HEK293 (cell line): ENCODE results near the gene PDGFD.

Source experiments
- CTCF ChIA-PET: fragments of 350-600 bp; formaldehyde crosslinking; extraction: SDS; loops from one replicate; lab custom pipeline; 2021; ENCODE audit warnings: antibody characterized with exemption; lab: Yijun Ruan, JAX
- POLR2A ChIA-PET: fragments of 300-600 bp; formaldehyde crosslinking; extraction: SDS; loops from one replicate; lab custom pipeline; 2020; ENCODE audit warnings: antibody characterized with exemption, inconsistent platforms; lab: Yijun Ruan, JAX
- H3K27ac ChIP-seq: fragments of 200-500 bp; sonication (Bioruptor generic); 2 replicates; pipeline ENCODE4 v1.5.1; 2014; ENCODE audit warnings: low read depth, low read length, control low read depth, inconsistent platforms; ENCODE audit errors: extremely low read depth
- H3K36me3 ChIP-seq, 2 experiments: fragments of 200-500 bp in 1 of 2; sonication (Bioruptor generic) in 1 of 2; 1 replicate in 1 of 2; 2 replicates in 1 of 2; pipeline ENCODE4 v1.5.1; 2014 to 2017; ENCODE audit warnings: inconsistent platforms in 2 of 2, low read length in 2 of 2; ENCODE audit not compliant: control insufficient read depth in 2 of 2, insufficient read depth in 1 of 2
- H3K4me1 ChIP-seq: fragments of 200-500 bp; sonication (Bioruptor generic); 2 replicates; pipeline ENCODE4 v1.5.1; 2014; ENCODE audit warnings: mild to moderate bottlenecking, low read length, inconsistent platforms; ENCODE audit not compliant: control insufficient read depth, insufficient read depth
- H3K4me3 ChIP-seq: 2 replicates; pipeline ENCODE4 v1.5.1; 2011; ENCODE audit warnings: low read depth, mild to moderate bottlenecking, control low read depth, low read length, moderate library complexity
- H3K9me3 ChIP-seq: fragments of 200-500 bp; sonication (Bioruptor generic); 2 replicates; pipeline ENCODE4 v1.5.1; 2014; ENCODE audit warnings: low read depth, low read length, inconsistent platforms; ENCODE audit not compliant: control insufficient read depth, insufficient read depth
- BCL11B ChIP-seq: fragments of 450-650 bp; formaldehyde crosslinking; IDR thresholded peaks from 2 replicates; pipeline ENCODE4 v1.5.1; 2016; ENCODE audit warnings: low read depth, missing biosample characterization, missing genetic modification characterization
- KLF1 ChIP-seq: fragments of 450-650 bp; formaldehyde crosslinking; IDR thresholded peaks from 2 replicates; pipeline ENCODE4 v1.5.1; 2016; ENCODE audit warnings: missing biosample characterization, missing genetic modification characterization
- SP3 ChIP-seq: fragments of 450-650 bp; formaldehyde crosslinking; IDR thresholded peaks from 2 replicates; pipeline ENCODE4 v1.5.1; 2016; ENCODE audit warnings: missing biosample characterization, missing genetic modification characterization
- WT1 ChIP-seq: fragments of 450-650 bp; formaldehyde crosslinking; IDR thresholded peaks from 2 replicates; pipeline ENCODE4 v1.5.1; 2016; ENCODE audit warnings: missing biosample characterization, missing genetic modification characterization
- YY2 ChIP-seq: fragments of 450-650 bp; formaldehyde crosslinking; IDR thresholded peaks from 2 replicates; pipeline ENCODE4 v1.5.1; 2016; ENCODE audit warnings: missing biosample characterization, missing genetic modification characterization
- ZBTB1 ChIP-seq: fragments of 450-650 bp; formaldehyde crosslinking; IDR thresholded peaks from 2 replicates; pipeline ENCODE4 v1.5.1; 2016; ENCODE audit warnings: missing biosample characterization, missing genetic modification characterization
- ZBTB20 ChIP-seq: fragments of 450-650 bp; formaldehyde crosslinking; IDR thresholded peaks from 2 replicates; pipeline ENCODE4 v1.5.1; 2016; ENCODE audit warnings: missing biosample characterization, missing genetic modification characterization
- ZNF223 ChIP-seq: fragments of 450-650 bp; formaldehyde crosslinking; IDR thresholded peaks from 2 replicates; pipeline ENCODE4 v1.5.1; 2016; ENCODE audit warnings: missing biosample characterization, missing genetic modification characterization
- ZNF426 ChIP-seq: fragments of 450-650 bp; formaldehyde crosslinking; IDR thresholded peaks from 2 replicates; pipeline ENCODE4 v1.5.1; 2017; ENCODE audit warnings: missing biosample characterization, missing genetic modification characterization, mild to moderate bottlenecking, inconsistent platforms, moderate library complexity
- ZNF558 ChIP-seq: fragments of 450-650 bp; formaldehyde crosslinking; IDR thresholded peaks from 2 replicates; pipeline ENCODE4 v1.5.1; 2016; ENCODE audit warnings: missing biosample characterization, missing genetic modification characterization
- ZNF76 ChIP-seq: fragments of 450-650 bp; formaldehyde crosslinking; IDR thresholded peaks from 2 replicates; pipeline ENCODE4; 2016; ENCODE audit warnings: low read depth, missing biosample characterization, missing genetic modification characterization, borderline replicate concordance
- ZSCAN5A ChIP-seq: fragments of 450-650 bp; formaldehyde crosslinking; IDR thresholded peaks from 2 replicates; pipeline ENCODE4 v1.5.1; 2016; ENCODE audit warnings: missing biosample characterization, missing genetic modification characterization
- TF ChIP-seq, protein P1 (sequence below): IDR thresholded peaks from 2 replicates; pipeline ENCODE4 v1.6.1; 2011; ENCODE audit warnings: mild to moderate bottlenecking, low read depth, low read length, borderline replicate concordance
- TF ChIP-seq, protein P2 (sequence below): fragments of 450-650 bp; formaldehyde crosslinking; IDR thresholded peaks from 2 replicates; pipeline ENCODE4 v1.5.1; 2016; ENCODE audit warnings: missing biosample characterization, missing genetic modification characterization, borderline replicate concordance
- TF ChIP-seq, protein P3 (sequence below): fragments of 450-650 bp; IDR thresholded peaks from 2 replicates; pipeline ENCODE4 v1.5.1; 2018; ENCODE audit warnings: missing biosample characterization, missing genetic modification characterization
- TF ChIP-seq, protein P4 (sequence below): fragments of 450-650 bp; formaldehyde crosslinking; IDR thresholded peaks from 2 replicates; pipeline ENCODE4 v1.5.1; 2016; ENCODE audit warnings: missing biosample characterization, missing genetic modification characterization

Gene PDGFD

DNA sequence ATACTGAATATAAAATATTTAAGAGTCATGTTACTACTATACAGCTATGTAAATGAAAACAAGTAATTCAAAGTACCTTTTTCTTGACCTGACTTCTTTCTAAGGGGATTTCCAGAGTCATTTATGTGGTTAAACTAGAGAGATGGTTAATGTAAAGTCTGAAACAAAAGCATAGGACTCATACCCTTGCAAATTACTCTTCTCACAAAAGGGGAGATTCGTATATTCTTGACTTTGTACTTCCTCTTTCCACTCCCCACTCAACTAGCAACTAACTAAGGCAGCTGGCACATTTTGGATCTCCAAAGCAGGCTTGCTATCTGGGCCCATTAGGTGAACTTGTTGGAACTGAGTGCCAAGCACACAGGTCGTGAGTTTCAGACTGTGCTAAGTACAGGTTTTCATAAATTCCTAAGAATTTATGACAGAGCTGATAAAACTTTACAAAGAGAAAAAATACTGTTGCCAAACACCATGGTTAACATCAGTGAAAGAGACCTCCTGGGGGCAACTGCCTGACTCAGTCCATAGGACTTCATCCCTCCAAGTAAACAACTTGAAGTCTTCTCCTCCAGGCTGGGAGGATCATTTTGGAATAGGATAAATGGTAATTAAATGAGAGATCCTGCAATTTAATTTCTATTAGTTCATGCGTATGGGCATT lies 204.5 kb downstream of the PDGFD start:
- ChIA-PET CTCF (interaction anchor here (1.1 kb wide), 1 partner anchor 278 kb away, joined by 3 read pairs; no protein-coding TSS in a partner anchor), POLR2A (no interaction called here)
- no peaks in the 10 kb centered on the region for H3K9me3 ChIP-seq
- no peaks in the 10 kb centered on the region for H3K4me1 ChIP-seq
- no peaks in the 10 kb centered on the region for H3K36me3 ChIP-seq
- TF ChIP-seq, protein P1, sequence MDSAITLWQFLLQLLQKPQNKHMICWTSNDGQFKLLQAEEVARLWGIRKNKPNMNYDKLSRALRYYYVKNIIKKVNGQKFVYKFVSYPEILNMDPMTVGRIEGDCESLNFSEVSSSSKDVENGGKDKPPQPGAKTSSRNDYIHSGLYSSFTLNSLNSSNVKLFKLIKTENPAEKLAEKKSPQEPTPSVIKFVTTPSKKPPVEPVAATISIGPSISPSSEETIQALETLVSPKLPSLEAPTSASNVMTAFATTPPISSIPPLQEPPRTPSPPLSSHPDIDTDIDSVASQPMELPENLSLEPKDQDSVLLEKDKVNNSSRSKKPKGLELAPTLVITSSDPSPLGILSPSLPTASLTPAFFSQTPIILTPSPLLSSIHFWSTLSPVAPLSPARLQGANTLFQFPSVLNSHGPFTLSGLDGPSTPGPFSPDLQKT = no peak
- TF ChIP-seq, protein P2, sequence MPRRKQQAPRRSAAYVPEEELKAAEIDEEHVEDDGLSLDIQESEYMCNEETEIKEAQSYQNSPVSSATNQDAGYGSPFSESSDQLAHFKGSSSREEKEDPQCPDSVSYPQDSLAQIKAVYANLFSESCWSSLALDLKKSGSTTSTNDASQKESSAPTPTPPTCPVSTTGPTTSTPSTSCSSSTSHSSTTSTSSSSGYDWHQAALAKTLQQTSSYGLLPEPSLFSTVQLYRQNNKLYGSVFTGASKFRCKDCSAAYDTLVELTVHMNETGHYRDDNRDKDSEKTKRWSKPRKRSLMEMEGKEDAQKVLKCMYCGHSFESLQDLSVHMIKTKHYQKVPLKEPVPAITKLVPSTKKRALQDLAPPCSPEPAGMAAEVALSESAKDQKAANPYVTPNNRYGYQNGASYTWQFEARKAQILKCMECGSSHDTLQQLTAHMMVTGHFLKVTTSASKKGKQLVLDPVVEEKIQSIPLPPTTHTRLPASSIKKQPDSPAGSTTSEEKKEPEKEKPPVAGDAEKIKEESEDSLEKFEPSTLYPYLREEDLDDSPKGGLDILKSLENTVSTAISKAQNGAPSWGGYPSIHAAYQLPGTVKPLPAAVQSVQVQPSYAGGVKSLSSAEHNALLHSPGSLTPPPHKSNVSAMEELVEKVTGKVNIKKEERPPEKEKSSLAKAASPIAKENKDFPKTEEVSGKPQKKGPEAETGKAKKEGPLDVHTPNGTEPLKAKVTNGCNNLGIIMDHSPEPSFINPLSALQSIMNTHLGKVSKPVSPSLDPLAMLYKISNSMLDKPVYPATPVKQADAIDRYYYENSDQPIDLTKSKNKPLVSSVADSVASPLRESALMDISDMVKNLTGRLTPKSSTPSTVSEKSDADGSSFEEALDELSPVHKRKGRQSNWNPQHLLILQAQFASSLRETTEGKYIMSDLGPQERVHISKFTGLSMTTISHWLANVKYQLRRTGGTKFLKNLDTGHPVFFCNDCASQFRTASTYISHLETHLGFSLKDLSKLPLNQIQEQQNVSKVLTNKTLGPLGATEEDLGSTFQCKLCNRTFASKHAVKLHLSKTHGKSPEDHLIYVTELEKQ (tag by site-specific recombination) = no peak
- TF ChIP-seq ZNF223 = no peak
- TF ChIP-seq BCL11B = no peak
- TF ChIP-seq ZNF76 = no peak
- no peak for TF ChIP-seq ZNF558 (tag by site-specific recombination)
- TF ChIP-seq, protein P3, sequence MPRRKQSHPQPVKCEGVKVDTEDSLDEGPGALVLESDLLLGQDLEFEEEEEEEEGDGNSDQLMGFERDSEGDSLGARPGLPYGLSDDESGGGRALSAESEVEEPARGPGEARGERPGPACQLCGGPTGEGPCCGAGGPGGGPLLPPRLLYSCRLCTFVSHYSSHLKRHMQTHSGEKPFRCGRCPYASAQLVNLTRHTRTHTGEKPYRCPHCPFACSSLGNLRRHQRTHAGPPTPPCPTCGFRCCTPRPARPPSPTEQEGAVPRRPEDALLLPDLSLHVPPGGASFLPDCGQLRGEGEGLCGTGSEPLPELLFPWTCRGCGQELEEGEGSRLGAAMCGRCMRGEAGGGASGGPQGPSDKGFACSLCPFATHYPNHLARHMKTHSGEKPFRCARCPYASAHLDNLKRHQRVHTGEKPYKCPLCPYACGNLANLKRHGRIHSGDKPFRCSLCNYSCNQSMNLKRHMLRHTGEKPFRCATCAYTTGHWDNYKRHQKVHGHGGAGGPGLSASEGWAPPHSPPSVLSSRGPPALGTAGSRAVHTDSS (tag by site-specific recombination) = no peak
- TF ChIP-seq ZBTB1 (tag by site-specific recombination) = no peak
- TF ChIP-seq ZNF426 (tag by site-specific recombination) = no peak
- TF ChIP-seq SP3 (tag by site-specific recombination) = no peak
- no peak for TF ChIP-seq ZSCAN5A (tag by site-specific recombination)
- TF ChIP-seq KLF1 (tag by site-specific recombination) = no peak
- no peak for TF ChIP-seq YY2 (tag by site-specific recombination)
- no peak for TF ChIP-seq WT1 (tag by site-specific recombination)
- TF ChIP-seq ZBTB20 = no peak
- TF ChIP-seq, protein P4, sequence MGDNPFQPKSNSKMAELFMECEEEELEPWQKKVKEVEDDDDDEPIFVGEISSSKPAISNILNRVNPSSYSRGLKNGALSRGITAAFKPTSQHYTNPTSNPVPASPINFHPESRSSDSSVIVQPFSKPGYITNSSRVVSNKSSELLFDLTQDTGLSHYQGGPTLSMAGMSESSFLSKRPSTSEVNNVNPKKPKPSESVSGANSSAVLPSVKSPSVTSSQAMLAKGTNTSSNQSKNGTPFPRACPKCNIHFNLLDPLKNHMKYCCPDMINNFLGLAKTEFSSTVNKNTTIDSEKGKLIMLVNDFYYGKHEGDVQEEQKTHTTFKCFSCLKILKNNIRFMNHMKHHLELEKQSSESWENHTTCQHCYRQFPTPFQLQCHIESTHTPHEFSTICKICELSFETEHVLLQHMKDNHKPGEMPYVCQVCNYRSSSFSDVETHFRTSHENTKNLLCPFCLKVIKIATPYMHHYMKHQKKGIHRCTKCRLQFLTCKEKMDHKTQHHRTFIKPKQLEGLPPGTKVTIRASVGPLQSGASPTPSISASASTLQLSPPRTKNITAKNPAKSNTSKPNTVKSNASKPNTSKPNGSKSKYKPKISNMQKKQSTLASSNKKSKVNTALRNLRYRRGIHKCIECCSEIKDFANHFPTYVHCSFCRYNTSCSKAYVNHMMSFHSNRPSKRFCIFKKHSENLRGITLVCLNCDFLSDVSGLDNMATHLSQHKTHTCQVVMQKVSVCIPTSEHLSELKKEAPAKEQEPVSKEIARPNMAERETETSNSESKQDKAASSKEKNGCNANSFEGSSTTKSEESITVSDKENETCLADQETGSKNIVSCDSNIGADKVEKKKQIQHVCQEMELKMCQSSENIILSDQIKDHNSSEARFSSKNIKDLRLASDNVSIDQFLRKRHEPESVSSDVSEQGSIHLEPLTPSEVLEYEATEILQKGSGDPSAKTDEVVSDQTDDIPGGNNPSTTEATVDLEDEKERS = no peak
- H3K4me3 ChIP-seq = no peak overlapping the region
- H3K27ac ChIP-seq = no peak overlapping the region
